Measurements from ENCODE around the gene LEF1.

GRCh38 chr4:108031427-108032083 is 137.2 kb downstream of the LEF1 start:
- TF ChIP-seq CTCF (IDR thresholded peaks at IDR 0.05) = no peak
- no peak for TF ChIP-seq ZFX (IDR thresholded peaks at IDR 0.05; ENCODE audit: borderline replicate concordance)

Measured in 22Rv1 (cell line).